ENCODE data around the gene DDX3X.
"Not testable (repeated sequence)": the region's sequence is repeated elsewhere in the genome, so short reads cannot be mapped to it uniquely, and the experiment has no call there.

DDX3X gene

DNA sequence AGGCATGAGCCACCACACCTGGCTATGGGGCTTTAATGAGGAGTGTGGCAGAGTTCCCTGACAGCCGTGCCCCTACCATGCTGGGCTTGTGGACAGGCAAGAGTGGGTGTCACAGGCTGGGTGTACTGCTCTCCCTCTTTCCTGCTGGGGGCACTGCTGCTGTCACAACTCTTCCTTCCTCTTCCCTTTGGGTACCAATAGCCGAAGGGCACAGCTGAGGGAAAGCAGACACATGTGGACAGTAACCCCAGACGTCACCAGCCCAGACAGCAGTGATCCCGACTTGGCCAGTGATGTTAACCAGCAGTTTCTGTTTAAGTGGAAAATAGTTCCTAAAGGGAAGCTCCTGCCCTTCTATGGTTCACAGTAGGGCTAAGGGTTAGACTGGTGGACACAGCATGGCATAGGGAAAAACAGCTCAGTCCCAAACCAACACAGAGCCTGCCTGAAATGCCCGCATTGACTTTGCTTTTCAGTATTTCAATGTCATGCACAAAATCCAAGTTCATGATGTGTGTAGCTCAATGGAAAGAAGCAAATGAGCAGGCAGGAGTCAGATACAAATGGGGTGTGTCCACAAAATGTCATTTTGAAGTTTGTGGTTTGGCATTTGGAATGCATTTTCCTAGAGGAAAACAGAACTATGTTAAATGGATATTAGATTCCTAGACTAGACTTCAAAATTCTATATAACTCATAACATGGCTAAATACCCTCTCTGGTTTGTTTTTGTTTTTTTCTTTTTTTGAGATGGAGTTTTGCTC, 24.9 kb upstream of the DDX3X start:
- Histone ChIP-seq H3K9ac (ENCODE audit: low read depth, low read length) (no peak overlapping the region), H3K9me3 (replicated peaks; ENCODE audit: low read length) (no peaks in the 10 kb centered on the region), H3K4me3 (ENCODE audit: low read length) (no peak overlapping the region), H3K36me3 (ENCODE audit: insufficient read depth, low read length) (no peaks in the 10 kb centered on the region), H3K4me1 (ENCODE audit: control insufficient read depth, insufficient read depth, low read length) (peaks cover 3% of the 10 kb centered on the region), H3K4me2 (ENCODE audit: low read length) (no peak overlapping the region), H3K27me3 (ENCODE audit: control insufficient read depth, insufficient read depth, low read length) (peaks cover 6% of the 10 kb centered on the region)

DNA sequence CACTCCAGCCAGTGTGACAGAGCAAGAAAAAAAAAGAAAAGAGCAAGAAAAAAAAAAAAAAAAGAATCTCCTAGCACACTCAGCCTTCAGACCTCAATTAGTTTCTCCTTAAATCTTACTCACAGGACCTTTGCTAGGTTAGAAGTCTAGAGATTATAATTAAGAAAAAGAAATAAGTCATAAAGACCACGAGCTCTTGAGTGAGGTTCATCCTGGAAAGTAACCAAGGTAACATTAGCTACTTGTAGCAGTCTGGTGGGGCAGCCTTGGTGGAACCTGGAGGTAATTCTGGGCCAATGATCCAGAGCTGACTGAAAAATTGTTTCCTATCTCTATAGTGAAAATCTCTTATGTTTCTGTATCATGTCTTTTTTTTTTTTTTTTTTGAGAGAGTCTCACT, 21.2 kb upstream of the DDX3X start:
- H3K36me3 ChIP-seq (ENCODE audit: insufficient read depth, low read length) = no peaks in the 10 kb centered on the region
- H3K9ac ChIP-seq (ENCODE audit: low read depth, low read length) = no peak overlapping the region
- peaks cover 3% of the 10 kb centered on the region for H3K4me1 ChIP-seq (ENCODE audit: control insufficient read depth, insufficient read depth, low read length)
- no peaks in the 10 kb centered on the region for H3K9me3 ChIP-seq (replicated peaks; ENCODE audit: low read length)
- no peak overlapping the region for H3K4me2 ChIP-seq (ENCODE audit: low read length)
- no peak overlapping the region for H3K4me3 ChIP-seq (ENCODE audit: low read length)
- peaks cover 6% of the 10 kb centered on the region for H3K27me3 ChIP-seq (ENCODE audit: control insufficient read depth, insufficient read depth, low read length)

DNA sequence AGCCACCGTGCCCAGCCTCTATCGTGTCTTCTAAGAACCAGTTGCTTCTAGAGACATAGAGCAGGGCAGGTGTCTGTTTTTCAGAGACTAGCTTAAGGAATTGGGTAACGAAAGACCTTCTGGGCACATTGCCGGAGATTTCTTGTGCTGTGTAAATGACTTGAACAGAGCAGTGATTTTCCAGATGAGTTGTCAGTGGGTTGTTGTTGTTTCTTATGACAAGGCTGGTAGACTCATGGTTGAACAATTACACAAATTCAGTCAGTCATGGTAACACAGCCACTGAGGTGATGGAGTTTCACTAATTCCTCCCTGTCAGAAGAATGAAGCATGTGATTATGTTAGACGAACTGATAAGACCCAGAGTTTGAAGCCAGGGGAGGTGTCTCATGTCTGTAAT, 20.5 kb upstream of the DDX3X start:
- Histone ChIP-seq H3K27me3 (ENCODE audit: control insufficient read depth, insufficient read depth, low read length) (peaks cover 6% of the 10 kb centered on the region), H3K4me3 (ENCODE audit: low read length) (no peak overlapping the region), H3K9me3 (replicated peaks; ENCODE audit: low read length) (no peaks in the 10 kb centered on the region), H3K9ac (ENCODE audit: low read depth, low read length) (no peak overlapping the region), H3K36me3 (ENCODE audit: insufficient read depth, low read length) (no peaks in the 10 kb centered on the region), H3K4me2 (ENCODE audit: low read length) (no peak overlapping the region), H3K4me1 (ENCODE audit: control insufficient read depth, insufficient read depth, low read length) (peaks cover 3% of the 10 kb centered on the region)

- Histone ChIP-seq H3K36me3 (ENCODE audit: insufficient read depth, low read length) (no peaks in the 10 kb centered on the region), H3K9me3 (replicated peaks; ENCODE audit: low read length) (no peaks in the 10 kb centered on the region), H3K9ac (ENCODE audit: low read depth, low read length) (no peak overlapping the region), H3K4me2 (ENCODE audit: low read length) (no peak overlapping the region), H3K4me3 (ENCODE audit: low read length) (no peak overlapping the region), H3K4me1 (ENCODE audit: control insufficient read depth, insufficient read depth, low read length) (peaks cover 3% of the 10 kb centered on the region), H3K27me3 (ENCODE audit: control insufficient read depth, insufficient read depth, low read length) (peaks cover 5% of the 10 kb centered on the region)
Measured at GRCh38 chrX:41314204-41314603, 19.8 kb upstream of the DDX3X start.

DNA sequence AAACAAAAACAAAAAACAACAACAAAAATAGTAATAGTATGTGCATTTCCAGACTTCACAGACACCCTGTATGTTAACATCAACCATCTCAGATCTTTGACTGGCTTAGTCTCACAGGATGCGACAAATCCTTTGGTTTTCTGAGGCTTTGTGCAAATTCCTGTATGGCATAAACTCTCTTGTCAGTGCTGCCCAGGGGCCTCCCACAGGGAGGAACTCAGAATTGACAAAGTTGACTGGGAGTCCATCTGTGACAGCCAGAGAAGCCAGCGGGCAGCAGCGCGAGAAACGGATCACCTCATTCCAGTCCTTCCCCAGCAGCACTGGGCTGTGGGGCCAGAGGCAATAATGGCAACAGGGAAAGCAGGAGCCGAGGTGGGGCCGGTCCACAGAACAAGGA, 19.1 kb upstream of the DDX3X start:
- Histone ChIP-seq H3K4me1 (ENCODE audit: control insufficient read depth, insufficient read depth, low read length) (peaks cover 3% of the 10 kb centered on the region), H3K9ac (ENCODE audit: low read depth, low read length) (no peak overlapping the region), H3K9me3 (replicated peaks; ENCODE audit: low read length) (no peaks in the 10 kb centered on the region), H3K27me3 (ENCODE audit: control insufficient read depth, insufficient read depth, low read length) (peaks cover 3% of the 10 kb centered on the region), H3K4me3 (ENCODE audit: low read length) (no peak overlapping the region), H3K4me2 (ENCODE audit: low read length) (no peak overlapping the region), H3K36me3 (ENCODE audit: insufficient read depth, low read length) (no peaks in the 10 kb centered on the region)

DNA sequence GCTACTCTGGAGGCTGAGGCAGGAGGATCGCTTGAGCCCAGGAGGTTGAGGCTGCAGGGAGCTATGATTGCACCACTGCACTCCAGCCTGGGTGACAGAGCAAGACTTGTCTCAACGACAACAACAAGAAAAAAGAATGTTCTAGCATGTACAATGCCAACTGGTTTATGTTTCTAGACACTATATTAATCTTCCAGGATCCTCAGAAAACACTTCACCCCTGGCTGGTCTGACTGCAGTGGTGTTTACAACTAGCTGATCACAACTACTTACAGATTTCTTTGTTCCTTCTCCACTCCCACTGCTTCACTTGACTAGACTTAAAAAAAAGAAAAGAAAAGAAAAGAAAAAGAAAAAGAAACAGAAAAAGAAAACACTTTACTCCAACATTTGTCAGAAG, 17.7 kb upstream of the DDX3X start:
- not testable (repeated sequence) for H3K27me3 ChIP-seq (ENCODE audit: control insufficient read depth, insufficient read depth, low read length); H3K4me1 ChIP-seq (ENCODE audit: control insufficient read depth, insufficient read depth, low read length); H3K4me2 ChIP-seq (ENCODE audit: low read length); H3K36me3 ChIP-seq (ENCODE audit: insufficient read depth, low read length); H3K9ac ChIP-seq (ENCODE audit: low read depth, low read length); H3K4me3 ChIP-seq (ENCODE audit: low read length); H3K9me3 ChIP-seq (replicated peaks; ENCODE audit: low read length)

GRCh38 chrX:41317477-41318208, 16.3 kb upstream of the DDX3X start:
- Histone ChIP-seq H3K27me3 (ENCODE audit: control insufficient read depth, insufficient read depth, low read length) (no peaks in the 10 kb centered on the region), H3K4me2 (ENCODE audit: low read length) (no peak overlapping the region), H3K9ac (ENCODE audit: low read depth, low read length) (no peak overlapping the region), H3K4me3 (ENCODE audit: low read length) (no peak overlapping the region), H3K4me1 (ENCODE audit: control insufficient read depth, insufficient read depth, low read length) (peaks cover 3% of the 10 kb centered on the region), H3K9me3 (replicated peaks; ENCODE audit: low read length) (no peaks in the 10 kb centered on the region), H3K36me3 (ENCODE audit: insufficient read depth, low read length) (no peaks in the 10 kb centered on the region)

DNA sequence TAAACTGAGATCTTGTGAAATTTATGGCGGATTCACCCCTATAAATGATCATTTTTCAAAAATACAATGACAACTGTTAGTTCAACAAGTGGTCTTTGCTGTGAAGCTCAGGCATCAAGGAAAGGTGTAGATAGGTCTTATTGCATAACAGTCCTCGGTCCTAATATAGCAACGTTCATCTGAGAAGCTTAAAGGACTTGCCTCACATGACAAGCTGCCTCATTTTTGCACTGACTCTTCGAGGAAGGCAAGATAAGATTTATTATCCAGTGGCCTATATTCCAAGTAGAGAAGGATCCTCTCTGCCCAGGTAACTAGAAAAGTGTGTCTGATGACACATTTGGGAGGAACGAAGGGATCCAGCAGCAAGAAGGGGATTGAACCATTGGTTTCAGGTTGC, 13.6 kb upstream of the DDX3X start:
- Histone ChIP-seq H3K36me3 (ENCODE audit: insufficient read depth, low read length) (no peaks in the 10 kb centered on the region), H3K9me3 (replicated peaks; ENCODE audit: low read length) (no peaks in the 10 kb centered on the region), H3K4me2 (ENCODE audit: low read length) (no peak overlapping the region), H3K27me3 (ENCODE audit: control insufficient read depth, insufficient read depth, low read length) (no peaks in the 10 kb centered on the region), H3K4me3 (ENCODE audit: low read length) (no peak overlapping the region), H3K4me1 (ENCODE audit: control insufficient read depth, insufficient read depth, low read length) (peaks cover 5% of the 10 kb centered on the region), H3K9ac (ENCODE audit: low read depth, low read length) (no peak overlapping the region)

DNA sequence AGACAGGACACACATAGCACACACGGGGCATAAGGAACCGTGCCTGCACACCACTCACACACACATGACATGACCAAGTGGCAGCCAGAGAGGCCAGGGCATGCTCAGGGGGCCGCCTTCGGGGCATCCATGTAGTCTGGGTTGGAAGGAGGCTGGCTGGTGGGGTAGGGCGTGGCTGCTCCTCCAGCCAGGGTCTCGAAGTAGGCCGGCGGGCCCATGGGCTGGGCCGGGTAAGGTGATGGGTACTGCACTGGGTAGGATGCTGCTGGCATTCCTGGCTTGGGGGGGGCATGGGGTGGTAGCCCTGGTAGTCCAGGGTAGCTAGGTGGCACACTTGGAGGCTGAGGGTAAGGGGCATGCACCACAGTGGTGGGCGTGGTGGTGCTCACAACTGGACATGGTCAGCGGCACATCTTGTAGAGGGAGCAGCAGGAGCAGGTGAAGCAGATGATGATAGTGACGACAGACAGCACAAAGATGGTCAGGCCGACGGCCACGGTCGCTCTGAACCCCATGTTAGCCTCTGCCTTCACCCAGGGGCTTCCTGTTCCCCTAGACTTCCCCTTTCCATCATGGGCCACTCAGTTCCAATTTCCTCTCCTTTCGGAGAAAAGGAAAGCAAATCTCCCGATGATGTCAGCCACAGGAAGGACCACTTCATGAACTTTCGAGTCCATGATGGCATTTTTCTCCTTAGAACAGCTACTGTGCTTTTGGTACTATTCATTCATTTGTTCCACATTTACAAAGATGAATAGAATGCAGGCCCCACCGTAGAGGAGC, 10.9 kb upstream of the DDX3X start:
- peaks cover 5% of the 10 kb centered on the region for H3K4me1 ChIP-seq (ENCODE audit: control insufficient read depth, insufficient read depth, low read length)
- no peak overlapping the region for H3K4me3 ChIP-seq (ENCODE audit: low read length)
- H3K9me3 ChIP-seq (replicated peaks; ENCODE audit: low read length) = no peaks in the 10 kb centered on the region
- H3K36me3 ChIP-seq (ENCODE audit: insufficient read depth, low read length) = no peaks in the 10 kb centered on the region
- H3K9ac ChIP-seq (ENCODE audit: low read depth, low read length) = no peak overlapping the region
- no peaks in the 10 kb centered on the region for H3K27me3 ChIP-seq (ENCODE audit: control insufficient read depth, insufficient read depth, low read length)
- no peak overlapping the region for H3K4me2 ChIP-seq (ENCODE audit: low read length)

GRCh38 chrX:41326431-41326830, 7.5 kb upstream of the DDX3X start:
- H3K36me3 ChIP-seq (ENCODE audit: insufficient read depth, low read length) = no peaks in the 10 kb centered on the region
- H3K27me3 ChIP-seq (ENCODE audit: control insufficient read depth, insufficient read depth, low read length) = no peaks in the 10 kb centered on the region
- no peak overlapping the region for H3K4me3 ChIP-seq (ENCODE audit: low read length)
- peaks cover 5% of the 10 kb centered on the region for H3K4me1 ChIP-seq (ENCODE audit: control insufficient read depth, insufficient read depth, low read length)
- H3K9ac ChIP-seq (ENCODE audit: low read depth, low read length) = no peak overlapping the region
- no peaks in the 10 kb centered on the region for H3K9me3 ChIP-seq (replicated peaks; ENCODE audit: low read length)
- H3K4me2 ChIP-seq (ENCODE audit: low read length) = no peak overlapping the region

DNA sequence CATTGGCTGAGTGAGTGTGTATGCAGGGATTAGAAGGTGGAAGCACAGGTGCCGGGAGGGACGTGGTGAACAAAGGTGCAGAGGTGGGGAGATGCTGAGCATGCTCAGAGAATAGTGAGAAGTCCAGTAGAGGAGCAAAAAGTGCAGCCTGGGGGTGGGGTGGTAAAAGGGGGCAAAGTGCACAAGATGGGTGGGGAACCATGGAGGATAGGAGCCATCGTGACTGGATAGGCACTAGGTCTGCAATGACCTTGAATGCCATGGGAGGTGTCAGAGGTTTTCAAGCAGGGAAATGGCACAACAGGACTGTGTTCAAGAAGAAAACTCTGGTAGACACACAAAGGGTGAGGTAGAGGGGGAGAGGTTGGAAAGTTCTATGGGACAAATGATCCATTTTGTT, 6.6 kb upstream of the DDX3X start:
- no peak overlapping the region for H3K4me3 ChIP-seq (ENCODE audit: low read length)
- no peak overlapping the region for H3K9ac ChIP-seq (ENCODE audit: low read depth, low read length)
- no peaks in the 10 kb centered on the region for H3K27me3 ChIP-seq (ENCODE audit: control insufficient read depth, insufficient read depth, low read length)
- no peaks in the 10 kb centered on the region for H3K9me3 ChIP-seq (replicated peaks; ENCODE audit: low read length)
- H3K4me2 ChIP-seq (ENCODE audit: low read length) = no peak overlapping the region
- no peaks in the 10 kb centered on the region for H3K36me3 ChIP-seq (ENCODE audit: insufficient read depth, low read length)
- peaks cover 9% of the 10 kb centered on the region for H3K4me1 ChIP-seq (ENCODE audit: control insufficient read depth, insufficient read depth, low read length)
